Skeletal muscle tissue (tissue), 4 donors: ENCODE data around the gene EDRF1. TPM values are rescaled to one million over a fixed set of nuclear protein-coding genes. Genes with fewer than 3 reads are reported as not detected.

ENCODE experiments used
- H3K27ac ChIP-seq: one replicate; pipeline ENCODE4 v1.7.0; 2013; ENCODE audit warnings: mild to moderate bottlenecking, low read depth, low read length, inconsistent platforms
- H3K27me3 ChIP-seq, 3 donors: one replicate each; pipeline ENCODE4 v1.7.0; 2013; ENCODE audit warnings: low read length in 3 of 3; ENCODE audit not compliant: control insufficient read depth in 3 of 3, insufficient read depth in 3 of 3
- H3K36me3 ChIP-seq, 3 donors: one replicate each; pipeline ENCODE4 v1.7.0; 2013; ENCODE audit warnings: low read length in 3 of 3; ENCODE audit not compliant: control insufficient read depth in 3 of 3, insufficient read depth in 3 of 3
- H3K4me1 ChIP-seq, 3 donors: one replicate each; pipeline ENCODE4 v1.7.0; 2013; ENCODE audit warnings: low read length in 3 of 3, mild to moderate bottlenecking in 3 of 3; ENCODE audit not compliant: control insufficient read depth in 3 of 3, insufficient read depth in 3 of 3
- H3K4me3 ChIP-seq, 3 donors: one replicate each; pipeline ENCODE4 v1.7.0; 2013; ENCODE audit warnings: low read length in 3 of 3
- H3K9ac ChIP-seq, 3 donors: one replicate each; pipeline ENCODE4 v1.7.0; 2013; ENCODE audit warnings: low read length in 3 of 3, mild to moderate bottlenecking in 3 of 3, moderate library complexity in 2 of 3, low read depth in 1 of 3
- H3K9me3 ChIP-seq, 3 donors: one replicate each; pipeline ENCODE4 v1.7.0; 2013; ENCODE audit warnings: low read length in 3 of 3; ENCODE audit not compliant: control insufficient read depth in 3 of 3
- total RNA-seq: library from RNA; depleted of rRNA; stranded (reverse); fragments of >200 nt; gene quantifications from one replicate; pipeline ENCODE4 v1.2.3, GENCODE V29; 2014
- donor health status: Osteomylitis.

EDRF1 gene
- total RNA-seq, 1 donor from 2014 or later: 22.4 TPM

DNA sequence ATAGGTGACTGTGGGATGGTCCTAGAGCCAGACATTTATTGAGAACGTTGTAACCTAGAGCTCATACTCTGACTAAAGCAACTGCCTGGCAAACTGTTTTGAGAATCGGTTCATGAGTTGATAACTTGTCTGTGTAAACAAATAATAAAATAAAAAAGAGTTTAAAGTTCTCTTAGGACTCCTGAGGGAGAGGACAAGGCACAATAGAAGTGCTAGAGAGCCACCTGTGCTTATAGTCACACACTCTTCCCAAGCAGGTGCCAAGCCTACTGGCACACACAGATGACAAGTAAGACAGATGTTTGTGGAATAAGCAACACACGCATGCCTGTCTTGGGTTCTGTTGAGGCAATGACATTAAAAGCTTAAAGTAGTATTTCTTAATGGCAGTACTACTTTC is 7.9 kb downstream of the EDRF1 start:
- Histone ChIP-seq H3K27me3 (no peaks in the 10 kb centered on the region), H3K4me1 (peaks cover 1 to 10% (median 3%) of the 10 kb centered on the region in 3 donors), H3K9me3 (no peaks in the 10 kb centered on the region), H3K27ac (no peak overlapping the region), H3K36me3 (peaks cover 44 to 77% (median 72%) of the 10 kb centered on the region in 3 donors), H3K4me3 (no peak overlapping the region), H3K9ac (no peak overlapping the region)

DNA sequence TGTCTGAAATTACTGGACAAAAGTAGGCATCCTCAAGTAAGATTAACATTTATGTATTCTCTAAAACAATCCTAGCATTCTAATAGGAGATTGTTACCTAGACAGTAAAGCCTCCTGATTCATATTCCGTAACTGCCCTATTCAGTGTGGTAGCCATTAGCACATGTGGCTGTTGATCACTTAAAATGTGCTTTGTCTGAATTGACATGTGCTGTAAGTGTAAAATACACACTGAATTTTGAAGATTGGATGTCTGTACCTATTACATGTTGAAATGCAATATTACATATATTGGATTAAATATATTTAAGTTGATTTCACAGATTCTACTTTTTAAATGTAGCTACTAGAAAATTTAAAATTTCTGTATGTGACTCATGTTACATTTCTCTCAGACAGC is 14.6 kb downstream of the EDRF1 start:
- H3K27ac ChIP-seq: no peak overlapping the region
- no peaks in the 10 kb centered on the region for H3K9me3 ChIP-seq
- no peak overlapping the region for H3K9ac ChIP-seq
- peaks cover 48 to 88% (median 81%) of the 10 kb centered on the region in 3 donors for H3K36me3 ChIP-seq
- H3K4me3 ChIP-seq: no peak overlapping the region
- H3K4me1 ChIP-seq: peaks cover 4 to 13% (median 5%) of the 10 kb centered on the region in 3 donors
- H3K27me3 ChIP-seq: no peaks in the 10 kb centered on the region

DNA sequence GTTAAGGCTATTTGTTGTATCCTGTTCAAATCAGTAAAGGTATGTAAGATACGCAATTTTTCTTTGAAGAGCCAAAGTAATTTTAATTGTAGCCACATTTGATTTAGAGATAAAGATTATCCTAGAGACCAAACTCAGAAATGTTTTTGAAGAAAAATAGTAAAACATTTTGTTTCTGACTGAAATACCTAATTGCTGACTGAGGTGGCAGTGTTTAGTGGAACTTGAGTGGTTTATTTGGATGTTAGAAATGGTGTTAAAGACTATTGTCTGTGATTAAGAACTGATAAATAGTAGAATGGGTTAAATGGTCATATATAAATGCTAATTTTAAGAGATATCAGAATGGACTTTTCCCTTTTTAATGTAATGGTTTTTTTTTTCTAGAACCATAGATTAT is 15.3 kb downstream of the EDRF1 start:
- Histone ChIP-seq H3K9me3 (no peaks in the 10 kb centered on the region), H3K36me3 (peaks cover 44 to 88% (median 81%) of the 10 kb centered on the region in 3 donors), H3K9ac (no peak overlapping the region), H3K4me1 (peaks cover 4 to 13% (median 5%) of the 10 kb centered on the region in 3 donors), H3K27me3 (no peaks in the 10 kb centered on the region), H3K27ac (no peak overlapping the region), H3K4me3 (no peak overlapping the region)

DNA sequence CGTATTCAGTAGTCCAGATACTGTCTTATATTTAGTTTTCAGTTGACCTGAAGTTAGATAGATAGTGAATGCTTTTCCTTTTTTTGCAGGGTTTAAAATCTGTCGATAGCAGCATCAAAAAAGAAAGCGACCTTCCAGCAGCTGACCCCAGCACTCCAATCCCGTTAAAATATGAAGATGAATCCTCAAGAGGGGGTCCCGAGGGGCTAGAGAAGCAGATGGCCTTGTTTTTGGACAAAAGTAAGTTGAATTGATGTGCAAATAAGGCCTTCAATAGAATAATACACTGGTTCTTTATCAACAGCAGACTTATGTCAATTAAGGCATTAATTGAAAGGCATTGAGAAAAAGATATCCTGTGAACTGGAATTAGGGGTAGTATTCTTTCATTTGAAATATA is 18.7 kb downstream of the EDRF1 start:
- H3K36me3 ChIP-seq: peaks cover 50 to 84% (median 77%) of the 10 kb centered on the region in 3 donors
- no peak overlapping the region for H3K27ac ChIP-seq
- H3K9ac ChIP-seq: no peak overlapping the region
- no peaks in the 10 kb centered on the region for H3K9me3 ChIP-seq
- H3K4me1 ChIP-seq: no peaks in the 10 kb centered on the region
- no peaks in the 10 kb centered on the region for H3K27me3 ChIP-seq
- H3K4me3 ChIP-seq: no peak overlapping the region

DNA sequence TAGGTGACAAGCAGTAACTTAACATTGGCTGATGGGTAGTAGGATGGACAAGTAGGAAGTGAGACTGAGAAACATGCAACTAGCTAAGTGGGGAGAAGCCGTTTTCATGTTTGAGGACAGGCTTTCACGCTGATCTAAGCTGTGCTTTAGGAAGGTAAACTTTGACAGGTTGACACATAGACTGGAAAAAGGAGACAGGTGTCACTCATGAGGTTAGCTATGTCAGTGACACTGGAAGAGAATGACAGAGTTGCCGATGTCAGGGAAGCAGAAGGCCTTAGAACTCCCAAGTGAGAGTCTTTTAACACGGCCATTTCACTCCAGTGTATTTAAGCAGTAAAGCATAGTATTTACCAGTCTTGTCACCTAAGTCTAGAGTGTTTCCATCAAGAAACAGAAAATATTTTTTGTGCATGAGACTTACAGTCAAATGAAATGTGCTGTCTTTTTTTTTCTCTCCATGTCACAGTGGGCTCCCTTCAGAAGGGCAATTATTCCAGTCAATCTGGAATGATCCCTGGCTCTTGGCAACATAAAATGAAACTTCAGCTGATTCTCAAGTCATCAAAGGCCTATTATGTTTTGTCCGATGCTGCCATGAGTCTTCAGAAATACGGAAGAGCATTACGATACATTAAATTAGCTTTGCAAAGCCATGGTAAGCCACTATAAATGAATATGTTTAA is 20.6 kb downstream of the EDRF1 start:
- Histone ChIP-seq H3K36me3 (peaks cover 47 to 86% (median 80%) of the 10 kb centered on the region in 3 donors), H3K9ac (no peak overlapping the region), H3K27me3 (no peaks in the 10 kb centered on the region), H3K27ac (no peak overlapping the region), H3K4me1 (no peaks in the 10 kb centered on the region), H3K4me3 (no peak overlapping the region), H3K9me3 (no peaks in the 10 kb centered on the region)

DNA sequence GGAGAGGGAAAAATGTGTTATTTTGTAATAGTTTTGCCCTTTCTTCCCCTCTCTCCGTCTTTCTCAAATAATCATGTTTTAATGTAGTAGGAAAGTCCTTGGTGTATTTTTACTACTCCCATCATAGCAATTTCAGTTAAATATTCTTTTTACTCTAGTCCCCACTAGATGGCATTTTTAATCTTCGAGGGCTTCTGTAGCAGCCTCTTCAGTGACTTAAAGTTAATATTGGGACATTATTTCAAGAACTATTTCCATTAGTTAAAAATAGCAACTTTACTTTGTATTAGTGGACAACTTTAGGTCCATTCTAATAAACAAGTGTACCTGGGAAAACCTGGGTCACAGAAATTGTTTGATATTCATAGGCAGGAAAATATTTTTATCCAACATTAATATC is 23.0 kb downstream of the EDRF1 start:
- H3K36me3 ChIP-seq: peaks cover 44 to 84% (median 78%) of the 10 kb centered on the region in 3 donors
- H3K4me3 ChIP-seq: no peak overlapping the region
- no peaks in the 10 kb centered on the region for H3K4me1 ChIP-seq

DNA sequence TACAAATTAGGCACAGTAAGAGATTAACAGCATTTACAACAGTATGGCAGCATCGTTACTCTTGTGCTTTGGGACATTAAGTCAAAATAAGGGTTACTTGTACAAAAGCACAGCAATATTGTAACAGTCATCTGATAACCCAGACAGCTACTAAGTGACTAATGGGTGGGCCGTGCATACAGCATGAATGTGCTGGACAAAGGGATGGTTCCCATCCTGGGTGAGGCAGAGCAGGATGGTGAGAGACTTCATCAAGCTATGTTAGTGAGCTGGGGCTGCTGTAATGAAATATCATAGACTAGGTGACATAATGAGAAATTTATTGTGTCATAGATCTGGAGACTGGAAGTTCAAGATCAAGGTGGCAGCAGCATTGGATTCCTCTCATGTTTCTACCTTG is 25.4 kb downstream of the EDRF1 start:
- no peaks in the 10 kb centered on the region for H3K9me3 ChIP-seq
- H3K4me1 ChIP-seq: no peaks in the 10 kb centered on the region
- no peak overlapping the region for H3K9ac ChIP-seq
- no peaks in the 10 kb centered on the region for H3K27me3 ChIP-seq
- H3K4me3 ChIP-seq: no peak overlapping the region
- H3K27ac ChIP-seq: no peak overlapping the region
- H3K36me3 ChIP-seq: peaks cover 48 to 81% (median 68%) of the 10 kb centered on the region in 3 donors

More for the DNA sequence above, 23.0 kb downstream of the EDRF1 start:
- Histone ChIP-seq H3K9me3 (no peaks in the 10 kb centered on the region), H3K9ac (no peak overlapping the region), H3K27me3 (no peaks in the 10 kb centered on the region), H3K27ac (no peak overlapping the region)

DNA sequence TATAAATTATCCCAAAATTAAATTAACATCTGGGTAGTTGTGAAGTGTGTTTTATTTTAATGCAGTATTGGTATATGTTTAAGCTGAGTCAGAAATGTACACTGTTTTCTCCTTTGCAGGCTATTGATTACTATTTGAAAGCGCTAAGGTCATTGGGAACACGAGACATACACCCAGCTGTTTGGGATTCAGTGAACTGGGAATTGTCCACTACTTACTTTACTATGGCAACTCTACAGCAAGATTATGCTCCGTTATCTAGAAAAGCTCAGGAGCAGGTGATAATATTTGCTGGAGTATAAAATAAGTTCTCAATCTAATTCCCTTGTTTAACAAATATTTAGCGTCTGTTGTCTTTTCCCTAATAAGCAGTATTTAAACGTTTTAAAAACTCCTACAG is 27.9 kb downstream of the EDRF1 start:
- no peak overlapping the region for H3K4me3 ChIP-seq
- no peaks in the 10 kb centered on the region for H3K4me1 ChIP-seq
- no peak overlapping the region for H3K27ac ChIP-seq
- peaks cover 40 to 81% (median 71%) of the 10 kb centered on the region in 3 donors for H3K36me3 ChIP-seq
- no peaks in the 10 kb centered on the region for H3K27me3 ChIP-seq
- H3K9ac ChIP-seq: no peak overlapping the region
- no peaks in the 10 kb centered on the region for H3K9me3 ChIP-seq

DNA sequence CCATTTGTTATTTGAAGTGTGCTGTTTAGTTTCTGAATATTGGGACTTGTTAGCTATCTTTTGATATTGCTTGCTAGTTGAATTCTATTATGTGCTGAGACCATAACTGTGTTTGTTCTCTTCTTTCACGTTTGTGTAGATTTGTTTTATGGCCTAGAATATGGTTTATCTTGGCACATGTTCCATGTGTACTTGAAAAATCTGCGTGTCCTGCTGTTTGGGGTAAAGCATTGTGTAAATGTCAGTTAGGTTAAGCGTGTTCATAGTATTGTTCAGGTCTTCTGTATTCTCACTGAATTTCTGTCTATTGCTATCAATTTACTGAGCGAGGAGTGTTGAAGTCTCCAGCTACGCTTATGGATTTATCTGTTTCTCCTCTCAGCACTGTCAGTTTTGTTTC is 36.7 kb downstream of the EDRF1 start:
- no peaks in the 10 kb centered on the region for H3K9me3 ChIP-seq
- H3K36me3 ChIP-seq: peaks cover 25 to 61% (median 56%) of the 10 kb centered on the region in 3 donors
- no peaks in the 10 kb centered on the region for H3K27me3 ChIP-seq
- no peaks in the 10 kb centered on the region for H3K4me1 ChIP-seq
- H3K4me3 ChIP-seq: no peak overlapping the region
- no peak overlapping the region for H3K27ac ChIP-seq
- no peak overlapping the region for H3K9ac ChIP-seq

DNA sequence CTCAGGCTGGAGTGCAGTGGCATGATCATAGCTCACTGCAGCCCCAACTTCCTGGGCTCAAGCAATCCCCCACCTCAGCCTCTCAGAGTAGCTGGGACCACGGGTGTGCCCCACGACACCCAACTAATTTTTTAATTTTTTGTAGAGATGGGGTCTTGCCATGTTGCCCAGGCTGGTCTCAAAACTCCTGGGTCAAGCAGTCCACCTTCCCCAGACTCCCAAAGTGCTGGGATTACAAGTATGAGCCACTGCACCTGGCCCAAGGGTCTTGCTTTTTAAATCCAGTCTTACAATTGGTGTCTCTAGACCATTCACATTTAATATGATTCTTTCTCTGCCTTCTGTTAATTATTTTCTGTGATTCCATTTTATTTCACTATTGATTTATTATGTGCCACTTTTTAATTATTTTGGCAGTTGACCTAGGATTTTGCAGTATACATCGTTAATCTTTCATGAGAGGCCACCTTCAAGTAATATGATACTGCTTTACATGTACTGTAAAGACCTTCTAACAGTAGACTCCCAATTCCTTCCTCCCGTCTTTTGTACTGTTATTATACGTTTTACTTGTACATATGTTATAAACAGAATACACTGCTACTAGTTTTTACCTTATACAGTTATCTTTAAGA is 37.5 kb downstream of the EDRF1 start:
- H3K9ac ChIP-seq: no peak overlapping the region
- no peak overlapping the region for H3K27ac ChIP-seq
- H3K9me3 ChIP-seq: no peaks in the 10 kb centered on the region
- H3K27me3 ChIP-seq: no peaks in the 10 kb centered on the region
- H3K4me3 ChIP-seq: no peak overlapping the region
- H3K4me1 ChIP-seq: no peaks in the 10 kb centered on the region
- H3K36me3 ChIP-seq: peaks cover 19 to 59% (median 54%) of the 10 kb centered on the region in 3 donors
